ENCODE measurements around the gene DOK1.

DOK1 gene

GRCh38 chr2:74525717-74526648 is 28.5 kb upstream of the DOK1 start, which contains the start of gene DQX1:
Gene DQX1 (minus strand): TSS chr2:74526231. CDS start chr2:74525729, 502 bp downstream.
- no peak for FAIRE-seq

- FAIRE-seq: no peak
These were observed 27.8 kb upstream of the DOK1 start for GRCh38 chr2:74526649-74527230.

- no peak for FAIRE-seq
These were observed 26.8 kb upstream of the DOK1 start for GRCh38 chr2:74527741-74528140.

GRCh38 chr2:74528600-74529356 is 25.7 kb upstream of the DOK1 start:
- no peak for FAIRE-seq

- peak; percentile 94 for FAIRE-seq
These were observed 24.9 kb upstream of the DOK1 start, which contains the start of the genes AUP1 and HTRA2 for GRCh38 chr2:74529357-74530238. Gene AUP1 (minus strand): TSS chr2:74529706. CDS start chr2:74529629, 77 bp downstream. Gene HTRA2 (plus strand): TSS chr2:74529933. CDS start chr2:74530007, 74 bp downstream.

GRCh38 chr2:74530239-74531187 is 24.0 kb upstream of the DOK1 start:
- FAIRE-seq: no peak

- no peak for FAIRE-seq
These were observed 22.9 kb upstream of the DOK1 start for GRCh38 chr2:74531666-74532065.

- peak; percentile 56 for FAIRE-seq
These were observed 22.3 kb upstream of the DOK1 start for GRCh38 chr2:74532222-74532621.

- FAIRE-seq: no peak
These were observed 21.1 kb upstream of the DOK1 start for GRCh38 chr2:74533464-74533863.

GRCh38 chr2:74534411-74534810 is 20.1 kb upstream of the DOK1 start:
- FAIRE-seq: no peak

- FAIRE-seq: no peak
These were observed 19.0 kb upstream of the DOK1 start for GRCh38 chr2:74535440-74535965.

- FAIRE-seq: no peak
These were observed 18.2 kb upstream of the DOK1 start for GRCh38 chr2:74536166-74536950.

- no peak for FAIRE-seq
These were observed 17.4 kb upstream of the DOK1 start for GRCh38 chr2:74537140-74537539.

GRCh38 chr2:74538881-74539339 is 15.6 kb upstream of the DOK1 start:
- FAIRE-seq: no peak

GRCh38 chr2:74540291-74540690 is 14.2 kb upstream of the DOK1 start:
- no peak for FAIRE-seq

GRCh38 chr2:74542978-74543377 is 11.5 kb upstream of the DOK1 start:
- FAIRE-seq: no peak

GRCh38 chr2:74544634-74545033 is 9.9 kb upstream of the DOK1 start:
- no peak for FAIRE-seq

- no peak for FAIRE-seq
These were observed 8.5 kb upstream of the DOK1 start for GRCh38 chr2:74546004-74546403.

GRCh38 chr2:74548285-74548899 is 6.1 kb upstream of the DOK1 start:
- FAIRE-seq: no peak

Data from A204.1 (cell line).